Measurements from ENCODE around the gene DUS4L.

DUS4L gene

DNA sequence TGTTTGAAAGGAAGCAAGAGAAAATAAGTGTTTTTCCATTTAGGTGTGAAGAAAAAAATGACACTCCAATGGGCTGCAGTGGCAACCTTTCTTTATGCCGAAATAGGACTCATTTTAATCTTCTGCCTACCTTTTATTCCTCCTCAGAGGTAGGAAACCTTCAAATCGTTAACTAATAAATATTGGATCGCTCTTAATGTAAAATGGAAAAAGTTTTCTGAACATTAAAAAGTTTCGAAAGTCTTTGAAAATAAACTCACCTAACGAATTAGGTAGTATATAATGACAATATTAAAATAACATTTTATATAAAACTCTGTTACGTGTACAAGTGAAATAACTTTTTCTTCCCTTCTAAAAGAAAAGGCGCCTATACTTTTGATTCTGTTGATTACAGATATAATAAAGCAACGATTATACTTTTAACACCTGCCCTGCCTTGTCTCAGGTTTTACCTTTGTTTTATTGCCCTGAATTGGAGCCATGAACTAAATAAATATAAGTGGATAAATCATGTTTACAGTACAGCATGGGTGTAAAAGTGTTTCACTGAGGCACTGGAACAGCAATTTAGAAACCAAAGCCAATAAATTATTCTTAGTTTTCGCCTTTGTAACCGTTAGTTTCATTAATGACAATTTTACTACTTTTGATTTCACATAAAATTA is 17.1 kb downstream of the DUS4L start:
- DNase-seq = no peak

DNA sequence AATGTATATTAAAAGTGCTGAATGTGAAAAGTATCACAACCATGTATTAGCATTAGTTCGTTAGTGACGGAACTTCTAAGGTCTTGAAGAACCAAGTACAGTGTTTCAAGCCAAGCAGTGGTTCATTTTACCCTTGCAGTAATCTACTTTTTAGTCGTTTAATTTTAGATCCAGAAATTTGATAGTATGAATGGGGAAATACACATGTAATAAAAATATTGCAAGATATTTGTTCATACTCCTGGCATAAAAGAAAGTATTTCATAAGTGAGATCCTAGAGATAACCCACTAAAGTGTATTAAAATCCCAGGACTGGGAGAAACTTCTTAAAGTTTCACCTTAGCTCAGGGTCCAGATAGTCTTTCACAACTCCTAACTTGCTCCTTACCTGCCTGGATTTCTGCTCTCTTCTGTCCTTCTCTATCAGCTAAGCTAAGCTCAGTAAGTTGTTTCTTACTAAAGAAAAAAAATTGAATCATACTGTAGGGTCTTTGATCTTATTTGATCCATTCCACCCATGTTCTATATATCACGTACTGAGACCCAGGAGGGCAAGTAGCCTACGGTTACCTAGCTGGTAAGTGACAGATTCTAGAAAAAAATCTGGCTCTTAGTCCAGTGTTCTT is 17.7 kb downstream of the DUS4L start:
- DNase-seq = no peak

- DNase-seq = no peak
These were observed 19.1 kb downstream of the DUS4L start for GRCh38 chr7:107582875-107583274.

DNA sequence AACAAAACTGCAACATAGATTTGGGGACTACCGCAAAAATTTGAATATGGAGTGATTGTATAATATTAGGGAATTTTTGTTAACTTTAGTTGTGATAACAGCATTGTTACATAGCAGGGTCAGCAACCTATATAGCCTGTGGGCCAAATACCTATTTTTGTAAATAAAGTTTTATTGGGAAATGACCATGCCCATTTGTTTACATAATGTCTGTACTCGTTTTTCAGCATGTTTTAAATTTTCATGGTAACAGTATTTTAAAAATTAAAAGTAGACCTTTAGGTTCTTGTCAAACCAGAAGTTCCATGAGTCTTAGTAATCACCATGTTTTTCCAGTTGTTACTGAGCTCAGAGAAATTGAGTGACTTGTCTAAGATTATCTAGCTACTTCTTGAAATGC is 20.9 kb downstream of the DUS4L start:
- DNase-seq = no peak

DNA sequence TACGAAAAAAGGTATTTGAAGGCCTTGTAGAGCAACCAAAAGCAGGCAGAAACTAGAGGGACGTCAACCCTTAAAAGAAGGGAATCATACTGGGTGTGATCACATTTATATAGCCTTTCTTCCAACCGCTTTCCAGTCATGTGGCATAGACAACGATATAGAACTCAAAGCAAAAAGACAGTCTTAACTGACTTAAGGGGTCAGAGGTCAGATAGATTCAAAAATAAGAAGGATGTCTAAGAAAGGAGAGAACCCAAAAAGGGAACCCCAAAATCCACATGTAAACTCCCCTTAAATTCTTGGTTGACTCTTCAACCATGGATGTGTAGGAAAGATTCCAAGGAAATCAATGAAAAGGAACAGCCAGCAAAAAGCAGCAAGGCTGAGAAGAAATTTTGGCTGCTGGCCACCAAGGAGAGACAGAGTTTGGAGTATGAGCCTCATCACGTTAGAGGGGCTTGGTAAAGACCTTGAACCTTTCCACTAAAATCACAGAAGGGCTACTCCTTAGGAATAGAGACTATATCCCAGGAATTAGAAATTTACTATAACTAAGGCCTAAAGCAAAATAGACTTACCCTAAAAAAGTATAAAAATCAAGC is 24.9 kb downstream of the DUS4L start:
- DNase-seq = no peak

DNA sequence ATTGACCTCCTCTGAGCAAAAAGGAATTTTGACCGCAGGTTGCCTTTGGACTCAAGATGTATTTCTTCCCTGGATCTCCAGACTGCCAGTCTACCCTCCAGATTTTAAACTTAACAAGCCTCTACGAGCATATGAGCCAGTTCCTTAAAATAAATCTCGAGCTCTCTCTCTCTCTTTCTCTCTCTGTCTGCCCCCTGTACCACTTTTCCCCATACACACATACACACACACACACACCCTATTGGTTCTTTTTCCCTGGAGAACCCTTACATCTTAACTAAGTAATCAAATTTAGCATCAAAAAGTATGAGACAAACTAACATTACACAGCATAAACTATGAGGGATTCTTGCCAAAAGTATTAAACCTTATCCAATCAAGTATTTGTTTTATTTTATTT is 27.6 kb downstream of the DUS4L start:
- DNase-seq = no peak

- DNase-seq = no peak
These were observed 28.7 kb downstream of the DUS4L start for GRCh38 chr7:107592361-107593024.

- no peak for DNase-seq
These were observed 29.2 kb downstream of the DUS4L start for GRCh38 chr7:107593025-107593410.

- no peak for DNase-seq
These were observed 31.4 kb downstream of the DUS4L start for GRCh38 chr7:107594961-107595737.

- DNase-seq = no peak
These were observed 33.3 kb downstream of the DUS4L start for GRCh38 chr7:107596881-107597581.

DNA sequence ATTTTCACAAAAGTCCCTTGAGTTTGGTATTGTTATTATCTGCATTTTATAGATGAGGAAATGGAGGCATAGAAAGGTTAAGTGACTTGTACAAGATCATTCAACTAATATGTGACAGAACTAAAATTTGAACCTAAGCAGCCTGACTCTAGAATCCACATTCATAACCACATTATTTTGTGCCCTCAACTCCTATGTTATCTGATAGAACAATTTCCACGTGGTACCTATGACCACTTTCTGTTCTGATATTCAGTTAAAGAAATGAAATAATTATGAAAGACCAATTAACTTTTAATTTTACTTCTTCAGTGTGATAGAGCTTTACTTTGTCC is 33.8 kb downstream of the DUS4L start:
- no peak for DNase-seq

- no peak for DNase-seq
These were observed 34.2 kb downstream of the DUS4L start for GRCh38 chr7:107597953-107598352.

- DNase-seq = no peak
These were observed 35.5 kb downstream of the DUS4L start for GRCh38 chr7:107599262-107599661.

GRCh38 chr7:107600816-107601215 is 37.0 kb downstream of the DUS4L start:
- no peak for DNase-seq

- peak; percentile 8 for DNase-seq
These were observed 41.5 kb downstream of the DUS4L start for GRCh38 chr7:107605218-107605815.

- DNase-seq = no peak
These were observed 42.5 kb downstream of the DUS4L start for GRCh38 chr7:107606303-107606702.

DNA sequence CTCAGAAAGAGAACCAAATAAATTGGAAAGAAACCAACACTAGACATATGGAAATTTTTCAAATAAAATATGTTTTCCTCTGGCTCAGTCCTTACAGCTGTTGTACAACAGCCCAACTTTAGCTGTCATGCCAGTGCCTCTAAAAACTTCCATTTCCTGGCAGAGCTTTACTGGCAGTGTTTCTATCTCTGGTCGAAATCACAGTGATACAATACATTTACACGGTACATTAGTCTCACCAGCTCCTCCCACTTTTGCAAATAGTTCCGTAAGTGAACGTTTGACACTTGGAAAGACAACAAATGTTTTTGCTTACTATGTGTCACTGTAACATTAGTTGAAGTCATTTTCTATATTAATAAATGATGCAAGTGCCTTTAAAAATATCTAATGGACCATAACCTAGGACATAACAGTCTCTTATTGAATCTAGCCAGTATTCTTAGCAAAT is 46.1 kb downstream of the DUS4L start:
- DNase-seq = no peak

GRCh38 chr7:107610323-107610722 is 46.6 kb downstream of the DUS4L start:
- DNase-seq = no peak

- no peak for DNase-seq
These were observed 49.7 kb downstream of the DUS4L start for GRCh38 chr7:107613439-107613838.

GRCh38 chr7:107613948-107614347 is 50.2 kb downstream of the DUS4L start:
- no peak for DNase-seq

- DNase-seq = no peak
These were observed 50.7 kb downstream of the DUS4L start for GRCh38 chr7:107614425-107614824.

Measured in activated CD4-positive, alpha-beta T cell treated with anti-CD3 and anti-CD28 coated beads, Interleukin-2, amount 50 U/mL, for 16 hours (primary cell).